Transverse colon (tissue), 4 donors: ENCODE results near the gene CUL1.

Experiments used
- POLR2AphosphoS5 ChIP-seq, 3 donors: sonication (generic); formaldehyde crosslinking; IDR thresholded peaks; one replicate each; pipeline ENCODE4 v1.6.1; 2016; ENCODE audit warnings: antibody characterized with exemption in 3 of 3
- TF ChIP-seq, protein P1 (sequence below), 5 experiments: fragments of 200-600 bp in 3 of 5; fragments of 450-650 bp in 2 of 5; sonication (generic) in 3 of 5; IDR thresholded peaks; 1 replicate in 2 of 5; 2 replicates in 3 of 5; pipeline ENCODE4 v1.5.1; 2016 to 2017; ENCODE audit warnings: antibody characterized with exemption in 5 of 5, inconsistent platforms in 3 of 5, mild to moderate bottlenecking in 2 of 5, moderate library complexity in 1 of 5

DNA sequence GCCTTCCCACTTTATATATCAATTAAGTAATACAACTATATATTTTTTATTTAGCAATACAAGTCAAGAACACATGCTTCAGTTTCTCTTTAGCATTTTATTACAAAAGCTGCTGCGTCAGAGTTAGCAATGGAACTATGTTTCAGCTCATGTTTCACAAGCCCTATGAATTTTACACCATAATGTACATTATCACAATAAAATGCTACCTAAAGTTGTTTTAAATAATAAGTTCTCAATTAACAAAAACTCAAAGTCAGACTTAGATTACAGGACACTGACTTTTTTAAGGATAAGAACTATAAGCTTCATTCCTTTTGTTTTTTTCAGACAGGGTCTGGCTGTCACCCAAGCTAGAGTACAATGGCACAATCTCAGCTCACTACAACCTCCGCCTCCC lies 133.1 kb downstream of the CUL1 start:
- no peak for TF ChIP-seq POLR2AphosphoS5 (IDR thresholded peaks at IDR 0.05)
- TF ChIP-seq, protein P1, sequence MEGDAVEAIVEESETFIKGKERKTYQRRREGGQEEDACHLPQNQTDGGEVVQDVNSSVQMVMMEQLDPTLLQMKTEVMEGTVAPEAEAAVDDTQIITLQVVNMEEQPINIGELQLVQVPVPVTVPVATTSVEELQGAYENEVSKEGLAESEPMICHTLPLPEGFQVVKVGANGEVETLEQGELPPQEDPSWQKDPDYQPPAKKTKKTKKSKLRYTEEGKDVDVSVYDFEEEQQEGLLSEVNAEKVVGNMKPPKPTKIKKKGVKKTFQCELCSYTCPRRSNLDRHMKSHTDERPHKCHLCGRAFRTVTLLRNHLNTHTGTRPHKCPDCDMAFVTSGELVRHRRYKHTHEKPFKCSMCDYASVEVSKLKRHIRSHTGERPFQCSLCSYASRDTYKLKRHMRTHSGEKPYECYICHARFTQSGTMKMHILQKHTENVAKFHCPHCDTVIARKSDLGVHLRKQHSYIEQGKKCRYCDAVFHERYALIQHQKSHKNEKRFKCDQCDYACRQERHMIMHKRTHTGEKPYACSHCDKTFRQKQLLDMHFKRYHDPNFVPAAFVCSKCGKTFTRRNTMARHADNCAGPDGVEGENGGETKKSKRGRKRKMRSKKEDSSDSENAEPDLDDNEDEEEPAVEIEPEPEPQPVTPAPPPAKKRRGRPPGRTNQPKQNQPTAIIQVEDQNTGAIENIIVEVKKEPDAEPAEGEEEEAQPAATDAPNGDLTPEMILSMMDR (IDR thresholded peaks at IDR 0.05): no peak
